IMR-90 (cell line): ENCODE data around the gene GPRC5D. TPM values are rescaled to one million over a fixed set of nuclear protein-coding genes. Genes with fewer than 3 reads are reported as not detected.

Experiments
- ATAC-seq: fragments of 200-7000 bp; cut with Tn5 transposase; 2 replicates; pipeline ENCODE4 v1.9.1; 2020; ENCODE audit warnings: low read depth, mild to moderate bottlenecking, moderate library complexity
- BruUV-seq: library from RNA; stranded (reverse); fragments of 400-500 nt; replicated peaks from 2 replicates; lab custom pipeline; 2021; lab: Mats Ljungman, UMichigan
- CTCF ChIA-PET: fragments of 300-600 bp; formaldehyde crosslinking; extraction: SDS; loops from one replicate; lab custom pipeline; 2021; ENCODE audit warnings: antibody characterized with exemption; lab: Yijun Ruan, JAX
- POLR2A ChIA-PET: fragments of 300-600 bp; sonication (Branson Sonifier 250); formaldehyde crosslinking; loops from one replicate; lab custom pipeline; 2022; ENCODE audit warnings: antibody characterized with exemption; ENCODE audit not compliant: unreplicated experiment; lab: Charles Lee
- DNase-seq: peaks from one replicate; pipeline ENCODE4 v3.0.0; 2013
- H2AFZ ChIP-seq: replicated peaks from 2 replicates; pipeline ENCODE3; 2013; ENCODE audit warnings: low read length, mild to moderate bottlenecking; ENCODE audit not compliant: poor library complexity
- H2AK5ac ChIP-seq: 2 replicates; pipeline ENCODE4 v1.6.1; 2013; ENCODE audit warnings: low read depth, low read length, inconsistent platforms
- H2AK9ac ChIP-seq: replicated peaks from 2 replicates; pipeline ENCODE3; 2013; ENCODE audit warnings: mild to moderate bottlenecking, low read depth, low read length, moderate library complexity; ENCODE audit not compliant: poor library complexity
- H2BK120ac ChIP-seq: 2 replicates; pipeline ENCODE4 v1.6.1; 2013; ENCODE audit warnings: low read depth, low read length, inconsistent platforms
- H2BK15ac ChIP-seq: 3 replicates; pipeline ENCODE4 v1.6.1; 2013; ENCODE audit warnings: low read depth, low read length, inconsistent platforms
- H2BK20ac ChIP-seq: 2 replicates; pipeline ENCODE4 v1.6.1; 2013; ENCODE audit warnings: low read depth, mild to moderate bottlenecking, inconsistent platforms, low read length, moderate library complexity
- H2BK5ac ChIP-seq: 2 replicates; pipeline ENCODE4 v1.6.1; 2013; ENCODE audit warnings: mild to moderate bottlenecking, low read depth, low read length, inconsistent platforms; ENCODE audit not compliant: poor library complexity, severe bottlenecking
- H3K14ac ChIP-seq: replicated peaks from 2 replicates; pipeline ENCODE4 v1.6.1; 2013; ENCODE audit warnings: low read depth, low read length, inconsistent platforms
- H3K18ac ChIP-seq: 2 replicates; pipeline ENCODE4 v1.6.1; 2013; ENCODE audit warnings: low read depth, low read length, control low read depth
- H3K23ac ChIP-seq: 2 replicates; pipeline ENCODE4 v1.6.1; 2013; ENCODE audit warnings: low read depth, low read length, inconsistent platforms
- H3K27ac ChIP-seq: 2 replicates; pipeline ENCODE4 v1.5.1; 2013; ENCODE audit warnings: mild to moderate bottlenecking, control low read depth, low read length; ENCODE audit not compliant: insufficient read depth
- H3K27me3 ChIP-seq: 2 replicates; pipeline ENCODE4 v1.6.1; 2013; ENCODE audit warnings: low read length; ENCODE audit not compliant: control insufficient read depth, insufficient read depth
- H3K36me3 ChIP-seq: 2 replicates; pipeline ENCODE4 v1.6.1; 2013; ENCODE audit warnings: low read length, mixed read lengths; ENCODE audit not compliant: control insufficient read depth, insufficient read depth
- H3K4ac ChIP-seq: 2 replicates; pipeline ENCODE4 v1.6.1; 2013; ENCODE audit warnings: low read depth, low read length, inconsistent platforms
- H3K4me1 ChIP-seq: 2 replicates; pipeline ENCODE4 v1.6.1; 2013; ENCODE audit warnings: low read length, mixed read lengths; ENCODE audit not compliant: control insufficient read depth, insufficient read depth
- H3K4me2 ChIP-seq: 2 replicates; pipeline ENCODE4 v1.6.1; 2013; ENCODE audit warnings: low read depth, mild to moderate bottlenecking, control low read depth, low read length, moderate library complexity
- H3K4me3 ChIP-seq: 2 replicates; pipeline ENCODE4 v1.5.1; 2013; ENCODE audit warnings: low read depth, mild to moderate bottlenecking, control low read depth, low read length, moderate library complexity; ENCODE audit not compliant: insufficient read depth
- H3K56ac ChIP-seq: 2 replicates; pipeline ENCODE4 v1.6.1; 2013; ENCODE audit warnings: low read length, inconsistent platforms; ENCODE audit not compliant: insufficient read depth; ENCODE audit errors: extremely low read depth
- H3K79me1 ChIP-seq, 2 experiments: 2 replicates each; pipeline ENCODE4 v1.6.1; 2013; ENCODE audit warnings: low read length in 2 of 2, inconsistent platforms in 1 of 2, low read depth in 1 of 2
- H3K9ac ChIP-seq: 2 replicates; pipeline ENCODE4 v1.6.1; 2013; ENCODE audit warnings: low read depth, low read length, control low read depth
- H3K9me1 ChIP-seq: 2 replicates; pipeline ENCODE4 v1.6.1; 2013; ENCODE audit warnings: low read length, inconsistent platforms; ENCODE audit not compliant: insufficient read depth
- H3K9me3 ChIP-seq: 2 replicates; pipeline ENCODE4 v1.6.1; 2013; ENCODE audit warnings: low read length; ENCODE audit not compliant: control insufficient read depth, insufficient read depth
- H4K20me1 ChIP-seq: 2 replicates; pipeline ENCODE4 v1.6.1; 2013; ENCODE audit warnings: low read length, inconsistent platforms; ENCODE audit not compliant: insufficient read depth
- H4K5ac ChIP-seq: 2 replicates; pipeline ENCODE4 v1.6.1; 2013; ENCODE audit warnings: mild to moderate bottlenecking, low read depth, low read length, control low read depth
- H4K8ac ChIP-seq, 2 experiments: 2 replicates each; pipeline ENCODE4 v1.6.1; 2013; ENCODE audit warnings: low read depth in 2 of 2, low read length in 2 of 2, control low read depth in 1 of 2, inconsistent platforms in 1 of 2
- H4K91ac ChIP-seq: 2 replicates; pipeline ENCODE4 v1.6.1; 2013; ENCODE audit warnings: low read depth, low read length, inconsistent platforms; ENCODE audit not compliant: insufficient read depth
- BHLHE40 ChIP-seq: fragments of 150-350 bp; IDR thresholded peaks from 2 replicates; pipeline ENCODE4 v1.6.1; 2016; ENCODE audit warnings: mild to moderate bottlenecking, low read depth, low read length
- CEBPB ChIP-seq: IDR thresholded peaks from 2 replicates; pipeline ENCODE4 v1.6.1; 2012; ENCODE audit warnings: low read depth, low read length, improper control_type of control experiment
- CHD1 ChIP-seq: IDR thresholded peaks from 2 replicates; pipeline ENCODE4 v1.6.1; 2012; ENCODE audit warnings: low read depth, low read length, improper control_type of control experiment
- CTCF ChIP-seq: conservative IDR thresholded peaks from 2 replicates; pipeline ENCODE4 v1.5.1; 2012; ENCODE audit warnings: mild to moderate bottlenecking, low read depth, low read length, improper control_type of control experiment
- ELK1 ChIP-seq: fragments of 150-350 bp; IDR thresholded peaks from 2 replicates; pipeline ENCODE4 v1.6.1; 2016; ENCODE audit warnings: low read depth, mild to moderate bottlenecking, low read length, moderate library complexity, borderline replicate concordance
- FOS ChIP-seq: fragments of 150-350 bp; IDR thresholded peaks from 2 replicates; pipeline ENCODE4 v1.6.1; 2016; ENCODE audit warnings: low read depth, low read length
- MAFK ChIP-seq: IDR thresholded peaks from 2 replicates; pipeline ENCODE4 v1.6.1; 2012; ENCODE audit warnings: low read depth, low read length, improper control_type of control experiment
- MAZ ChIP-seq: IDR thresholded peaks from 2 replicates; pipeline ENCODE4 v1.6.1; 2012; ENCODE audit warnings: low read depth, mild to moderate bottlenecking, low read length, improper control_type of control experiment, moderate library complexity, borderline replicate concordance
- MXI1 ChIP-seq: IDR thresholded peaks from 2 replicates; pipeline ENCODE4 v1.6.1; 2012; ENCODE audit warnings: low read depth, mild to moderate bottlenecking, low read length, moderate library complexity, borderline replicate concordance
- POLR2A ChIP-seq: IDR thresholded peaks from 2 replicates; pipeline ENCODE4 v1.6.1; 2012; ENCODE audit warnings: mild to moderate bottlenecking, low read depth, low read length
- RAD21 ChIP-seq: IDR thresholded peaks from 2 replicates; pipeline ENCODE4 v1.6.1; 2012; ENCODE audit warnings: low read length, improper control_type of control experiment
- RCOR1 ChIP-seq: IDR thresholded peaks from 2 replicates; pipeline ENCODE4 v1.6.1; 2012; ENCODE audit warnings: mild to moderate bottlenecking, low read length, improper control_type of control experiment; ENCODE audit not compliant: insufficient replicate concordance
- RFX5 ChIP-seq: IDR thresholded peaks from 2 replicates; pipeline ENCODE4 v1.8.0; 2012; ENCODE audit warnings: low read depth, mild to moderate bottlenecking, low read length, moderate library complexity
- SMC3 ChIP-seq: fragments of 150-350 bp; IDR thresholded peaks from 2 replicates; pipeline ENCODE4 v1.6.1; 2016; ENCODE audit warnings: low read depth, mild to moderate bottlenecking, antibody characterized with exemption, low read length, moderate library complexity
- USF2 ChIP-seq: fragments of 150-350 bp; IDR thresholded peaks from 2 replicates; pipeline ENCODE4 v1.6.1; 2017; ENCODE audit warnings: mild to moderate bottlenecking, antibody characterized with exemption, low read length, low read depth
- WGBS, 2 experiments: methylation state at CpG; one replicate each; pipeline versions ENCODE4 v1.1.5 to v1.1.7; 2013; ENCODE audit warnings: missing lambda C conversion rate in 2 of 2; ENCODE audit not compliant: insufficient read length in 1 of 2; ENCODE audit errors: extremely low coverage in 2 of 2; 5-methylcytosine and 5-hydroxymethylcytosine counted together
- dilution Hi-C: fragments of 300-500 bp; cut with HindIII; formaldehyde crosslinking; loops from one replicate; pipeline ENCODE4 v1.14.3; 2018; ENCODE audit warnings: low sequenced_read_pairs; ENCODE audit not compliant: unreplicated experiment
- in situ Hi-C: fragments of 300-500 bp; cut with MboI; formaldehyde crosslinking; loops from 3 replicates; pipeline ENCODE4 v1.14.3; 2019; ENCODE audit warnings: low sequenced_read_pairs, inconsistent platforms, mixed read lengths
- intact Hi-C: fragments of 100-400 bp; cut with micrococcal nuclease; formaldehyde crosslinking; loops from 2 replicates; pipeline ENCODE4 v1.10.0; 2022
- polyA plus RNA-seq, 3 experiments: library from polyadenylated mRNA; depleted of rRNA; stranded (reverse); fragments of >200 nt; gene quantifications; 2 replicates each; pipeline ENCODE4 v1.2.3, GENCODE V29; 2012; ENCODE audit warnings: low replicate concordance in 1 of 3
- total RNA-seq: library from RNA; depleted of rRNA; stranded (reverse); fragments of >200 nt; gene quantifications from 2 replicates; pipeline ENCODE4 v1.2.3, GENCODE V29; 2012

The GPRC5D gene
- total and polyA plus RNA-seq, 2 of the 4 experiments (the other 2 are of a cell fraction) = not detected

- Histone ChIP-seq H2AK5ac (peak overlapping the region; percentile 59), H3K27me3 (no peaks in the 10 kb centered on the region), H4K91ac (no peak overlapping the region; the same call in 1 of the 2 replicates), H4K20me1 (peaks cover 17% of the 10 kb centered on the region; the same call in 1 of the 2 replicates), H3K27ac (peak overlapping the region; percentile 66; the same call in 1 of the 2 replicates), H3K4me1 (peaks cover 12% of the 10 kb centered on the region), H3K4ac (peak overlapping the region; percentile 77), H3K4me2 (peak overlapping the region; percentile 47), H3K23ac (peak overlapping the region; percentile 53), H2BK15ac (peak overlapping the region; percentile 79; the same call in 1 of the 3 replicates), H3K18ac (peak overlapping the region; percentile 65; the same call in 1 of the 2 replicates), H4K5ac (peak overlapping the region; percentile 73; the same call in 1 of the 2 replicates), H3K79me1 (peaks cover 22 to 72% of the 10 kb centered on the region in 2 experiments), H3K9me3 (no peaks in the 10 kb centered on the region), H3K4me3 (no peak overlapping the region), H3K14ac (peak overlapping the region; percentile 95), H4K8ac (peak overlapping the region in 1 of 2 experiments; percentile 31; a peak in 2 of 4 replicates), H3K9me1 (peaks cover 16% of the 10 kb centered on the region), H2AK9ac (no peak overlapping the region), H2BK20ac (peak overlapping the region; percentile 57; the same call in 1 of the 2 replicates), H2BK120ac (peak overlapping the region; percentile 74; the same call in 1 of the 2 replicates), H3K9ac (no peak overlapping the region), H2BK5ac (peak overlapping the region; percentile 48), H3K56ac (no peak overlapping the region), H3K36me3 (peaks cover 47% of the 10 kb centered on the region), H2AFZ (peak overlapping the region; percentile 78)
- ATAC-seq = peak; percentile 59
- WGBS, 2 experiments = 40% methylated on average over 2 of the region's 4 CpGs; no CpG with 5 or more reads in 1 of the 2 experiments
- no TSS peak for BruUV-seq
- POLR2A ChIA-PET = no interaction called here
- in situ Hi-C loops = loop anchor here (10.0 to 25.0 kb wide), 2 partner anchors 185 to 627 kb away; no protein-coding TSS in a partner anchor
- CTCF ChIA-PET = interaction anchor here (0.7 kb wide), 1 partner anchor 54 kb away, joined by 4 read pairs; no protein-coding TSS in a partner anchor
- intact Hi-C loops = no loop called here
- DNase-seq = peak; percentile 73
- dilution Hi-C loops = no loop called here
- TF ChIP-seq MAFK = no peak
- TF ChIP-seq SMC3 = no peak
- TF ChIP-seq MAZ = no peak
- TF ChIP-seq FOS = no peak
- no peak for TF ChIP-seq USF2
- no peak for TF ChIP-seq CHD1
- TF ChIP-seq ELK1 = no peak
- TF ChIP-seq RFX5 = no peak
- no peak for TF ChIP-seq BHLHE40
- TF ChIP-seq POLR2A = no peak
- TF ChIP-seq RAD21 = no peak
- TF ChIP-seq RCOR1 = no peak
- no peak for TF ChIP-seq CTCF
- no peak for TF ChIP-seq MXI1
- TF ChIP-seq CEBPB = no peak
Observed at GRCh38 chr12:12909995-12910420, 42.0 kb downstream of the GPRC5D start.
